ENCODE data around the gene RORC.
"Not testable (repeated sequence)": the region's sequence is repeated elsewhere in the genome, so short reads cannot be mapped to it uniquely, and the experiment has no call there.

RORC gene

GRCh38 chr1:151803915-151804314, 27.7 kb downstream of the RORC start:
- no peak for DNase-seq

GRCh38 chr1:151803164-151803563, 28.4 kb downstream of the RORC start:
- DNase-seq: no peak

DNA sequence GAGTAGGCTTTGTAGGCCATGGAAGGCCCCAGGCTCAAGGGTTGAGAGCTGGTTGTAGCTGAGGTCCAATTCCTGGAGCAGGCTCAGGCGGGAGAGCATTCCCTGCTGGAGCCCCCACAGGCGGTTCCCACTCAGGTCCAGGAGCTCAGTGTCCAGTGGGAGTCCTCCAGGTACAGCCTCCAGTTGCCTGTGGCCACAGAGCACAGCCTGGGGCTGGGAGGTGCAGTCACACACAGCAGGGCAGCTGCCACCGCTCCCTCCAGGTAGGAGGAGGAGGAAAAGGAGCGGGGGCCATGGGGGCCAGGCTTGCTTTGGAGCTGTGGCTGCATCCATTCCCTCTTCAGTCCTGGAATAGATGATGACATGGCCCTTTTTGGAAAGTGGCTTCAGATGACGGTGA, 29.2 kb downstream of the RORC start:
- DNase-seq: no peak

DNA sequence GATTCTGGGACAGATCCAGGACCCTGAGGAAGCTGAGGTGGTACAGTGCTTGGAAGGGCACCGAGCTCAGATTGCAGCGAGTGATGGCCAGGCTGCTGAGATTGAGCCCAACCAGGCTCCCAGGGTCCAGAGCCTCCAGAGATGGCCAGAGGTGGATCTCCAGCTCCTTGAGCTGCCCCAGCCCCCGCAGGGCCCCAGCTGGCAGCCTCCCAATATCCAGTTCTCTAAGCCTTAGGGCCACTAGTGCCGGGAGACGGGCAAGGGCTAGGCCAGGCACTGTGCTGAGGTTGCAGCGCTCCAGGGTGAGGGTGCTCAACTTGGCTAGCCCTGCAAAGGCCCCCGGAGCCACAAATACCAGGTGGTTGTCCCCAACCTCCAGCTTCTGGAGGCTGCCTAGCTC, 29.8 kb downstream of the RORC start:
- no peak for DNase-seq

DNA sequence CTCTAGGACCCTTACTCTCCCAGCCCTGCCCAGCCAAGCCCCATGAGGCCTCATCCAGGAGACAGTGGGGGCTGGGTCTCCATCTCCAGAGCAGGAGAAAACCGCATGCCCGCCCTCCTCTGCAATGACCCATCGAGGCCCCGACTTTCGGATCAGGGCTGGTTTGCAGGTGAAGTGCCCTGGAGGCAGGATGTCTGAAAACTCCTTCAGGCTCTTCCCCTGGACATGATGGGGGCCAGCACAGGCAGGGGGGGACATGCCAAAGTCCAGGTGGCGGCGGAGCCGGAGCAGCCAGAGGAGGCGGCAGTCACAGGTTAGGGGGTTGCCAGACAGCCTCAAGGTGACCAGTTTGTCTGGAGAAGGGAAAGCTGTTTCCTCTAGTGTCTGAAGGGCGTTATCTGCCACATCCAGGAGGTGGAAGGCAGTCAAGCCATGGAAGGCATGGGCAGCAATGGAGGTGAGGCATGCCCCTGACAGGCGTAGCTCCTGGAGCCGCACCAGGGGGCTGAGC, 30.2 kb downstream of the RORC start:
- DNase-seq: no peak

DNA sequence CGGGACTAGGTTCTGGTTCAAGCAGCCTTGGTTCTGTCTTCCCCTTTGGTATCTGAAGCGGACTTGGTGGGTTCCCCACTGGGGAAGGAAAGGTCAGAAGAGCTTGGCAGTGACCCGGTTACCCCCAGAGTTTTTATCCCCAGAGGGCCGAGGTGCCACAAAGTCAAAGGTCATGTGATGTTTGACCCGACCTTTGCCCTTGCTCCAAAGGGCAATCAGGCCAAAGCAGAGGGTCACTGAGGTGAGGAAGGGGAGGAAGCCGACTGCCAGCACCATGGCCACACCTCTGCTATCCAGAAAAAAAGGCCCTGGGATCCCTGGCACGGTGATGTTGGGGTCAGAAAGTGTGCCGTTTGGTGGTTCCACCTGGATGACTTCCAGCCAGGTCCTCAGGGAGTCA, 30.8 kb downstream of the RORC start:
- DNase-seq: no peak

DNA sequence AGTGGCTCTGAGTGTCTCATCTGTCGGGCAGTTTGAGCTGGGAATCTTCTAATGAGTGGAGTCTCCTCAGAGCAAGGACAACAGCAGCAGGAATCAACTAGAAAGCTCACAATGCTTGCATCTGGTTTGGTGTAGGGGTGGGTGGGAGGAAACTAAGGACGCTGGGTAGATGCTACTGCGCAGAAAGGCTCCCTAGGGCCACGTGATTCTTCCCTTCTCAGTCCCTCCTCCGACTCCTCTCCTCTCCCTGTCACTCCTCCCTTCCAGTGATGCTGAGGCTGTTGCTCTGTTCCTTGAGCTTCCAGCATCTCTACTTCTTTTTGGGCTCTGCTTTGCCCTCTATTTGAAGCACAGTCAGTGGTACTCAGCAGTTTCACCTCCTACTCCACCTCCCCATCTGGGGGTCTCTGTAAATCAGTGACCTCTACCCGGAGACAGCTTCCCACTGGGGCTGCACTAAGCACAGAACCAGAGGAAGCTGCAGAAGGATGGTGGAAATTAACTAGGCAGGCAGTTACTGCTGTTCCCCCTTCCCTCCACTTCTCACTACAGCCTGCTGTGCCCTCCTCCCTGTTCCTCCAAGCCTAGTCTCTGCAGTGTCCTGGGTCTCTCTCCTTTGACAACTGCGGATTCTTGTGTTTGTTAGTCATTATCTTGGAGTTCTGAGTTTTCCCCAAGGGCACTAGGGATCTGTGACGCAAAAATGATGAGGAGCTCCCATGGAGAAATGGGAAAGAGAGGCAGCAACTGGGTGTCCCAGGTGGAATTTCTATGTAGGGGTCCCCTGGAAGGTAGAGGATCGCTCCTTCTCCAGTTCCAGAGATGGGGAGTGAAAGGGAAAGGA, 32.2 kb downstream of the RORC start:
- no peak for DNase-seq

- DNase-seq: no peak
These were observed 33.0 kb downstream of the RORC start for GRCh38 chr1:151798571-151798970.

GRCh38 chr1:151790940-151791651, 40.5 kb downstream of the RORC start:
- DNase-seq: peak; percentile 37

DNA sequence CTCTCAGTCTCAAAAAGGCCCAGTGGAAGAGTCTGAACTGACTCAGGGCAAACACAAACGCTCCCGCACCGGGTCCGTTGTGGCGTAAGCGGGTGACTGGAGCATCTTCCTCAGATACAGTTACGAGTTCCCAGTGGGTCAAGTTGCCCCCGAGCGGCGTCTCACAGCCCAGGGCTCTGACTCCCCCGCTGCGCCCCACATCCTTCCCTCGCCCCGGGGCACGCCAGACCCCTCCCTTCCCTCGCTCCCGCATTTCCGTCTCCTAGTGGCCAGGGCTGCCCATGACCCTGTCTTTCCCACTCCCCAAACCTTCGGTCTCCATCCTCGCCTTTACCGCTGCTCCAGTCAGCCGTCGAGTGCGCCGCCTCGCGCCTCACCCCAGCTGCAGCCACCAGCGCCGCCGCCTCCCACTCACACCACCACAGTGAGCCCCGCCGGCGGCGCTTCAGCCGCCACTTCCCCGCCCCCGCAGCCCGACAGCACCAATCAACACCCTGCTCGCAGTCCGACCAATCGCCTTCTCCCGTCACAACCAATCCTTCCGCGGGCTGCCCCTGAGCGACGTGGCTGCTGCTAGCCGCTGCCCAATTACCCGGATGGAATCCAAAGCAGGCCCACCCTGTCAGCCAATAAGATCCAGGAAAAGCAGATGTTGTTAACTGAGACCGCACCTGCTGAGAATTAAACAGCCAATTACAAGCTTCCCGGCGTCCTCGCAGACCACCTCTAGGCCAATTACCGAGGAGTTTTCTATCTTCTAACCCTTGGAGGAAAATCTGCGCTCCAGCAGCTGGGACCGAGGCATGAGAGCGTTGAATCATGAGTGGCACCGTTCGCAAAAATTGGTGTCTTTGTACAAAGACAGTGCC, 41.3 kb downstream of the RORC start, which contains the start of gene TDRKH:
Gene TDRKH (minus strand): TSS at position 430 of the 869 bp plus-strand sequence. CDS start 7,478 bp downstream, outside the sequence.
- peak; percentile 99 for DNase-seq

DNA sequence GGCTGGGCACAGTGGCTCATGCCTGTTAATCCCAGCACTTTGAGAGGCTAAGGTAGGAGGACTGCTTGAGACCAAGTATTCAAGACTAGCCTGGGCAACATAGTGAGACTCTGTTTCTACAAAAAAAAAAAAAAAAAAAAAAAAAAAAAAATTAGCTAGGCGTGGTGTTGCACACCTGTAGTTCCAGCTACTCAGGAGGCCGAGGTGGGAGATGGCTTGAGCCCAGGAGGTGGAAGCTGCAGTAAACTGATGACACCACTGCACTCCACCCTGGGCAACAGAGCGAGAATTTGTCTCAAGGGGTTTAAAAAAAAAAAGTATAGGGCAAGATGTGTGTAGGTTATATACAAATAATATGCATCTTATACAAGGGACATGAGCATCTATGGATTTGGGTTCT, 43.9 kb downstream of the RORC start:
- no peak for DNase-seq

- DNase-seq: no peak
These were observed 47.8 kb downstream of the RORC start for GRCh38 chr1:151783796-151784195.

DNA sequence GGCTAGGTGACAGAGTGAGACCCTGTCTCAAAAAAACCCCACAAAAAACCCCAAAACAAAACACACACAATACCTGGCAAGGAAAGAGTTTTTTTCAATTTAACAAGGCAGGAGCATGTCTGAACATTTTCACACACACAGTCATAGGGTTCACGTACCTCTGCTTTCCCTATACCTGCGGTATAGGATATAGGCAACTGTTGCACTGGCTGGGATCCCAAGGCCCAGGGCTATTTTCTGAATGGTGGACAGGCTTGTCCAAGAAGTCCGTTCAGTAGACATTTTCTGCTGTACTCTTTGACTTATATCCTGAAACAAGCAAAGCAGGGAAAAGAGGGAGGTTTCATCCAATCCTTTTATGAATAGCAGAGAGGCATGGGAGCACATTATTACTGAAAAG, 48.9 kb downstream of the RORC start:
- no peak for DNase-seq

GRCh38 chr1:151782026-151782425, 49.6 kb downstream of the RORC start:
- not testable (repeated sequence) for DNase-seq

- DNase-seq: not testable (repeated sequence)
These were observed 50.9 kb downstream of the RORC start for GRCh38 chr1:151780736-151781135.

DNA sequence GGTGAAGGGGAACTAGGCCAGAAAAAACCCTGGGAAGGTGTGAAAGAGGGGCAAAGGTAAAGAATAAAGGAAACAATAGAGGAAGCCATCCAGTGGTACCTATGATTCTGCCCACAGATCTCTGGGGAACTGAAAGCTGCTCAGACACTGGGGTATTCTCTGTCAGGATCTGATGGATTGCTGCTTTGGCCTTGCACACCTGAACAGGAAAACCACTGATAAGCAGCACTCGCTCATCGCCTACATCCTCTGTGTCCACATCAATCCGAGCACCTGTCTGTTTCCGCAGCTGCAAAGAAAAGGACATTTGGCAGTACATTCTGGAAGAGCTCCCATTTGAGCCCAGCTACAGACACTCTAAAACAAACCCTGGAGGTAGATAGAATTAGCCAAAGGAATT, 51.8 kb downstream of the RORC start:
- no peak for DNase-seq

DNA sequence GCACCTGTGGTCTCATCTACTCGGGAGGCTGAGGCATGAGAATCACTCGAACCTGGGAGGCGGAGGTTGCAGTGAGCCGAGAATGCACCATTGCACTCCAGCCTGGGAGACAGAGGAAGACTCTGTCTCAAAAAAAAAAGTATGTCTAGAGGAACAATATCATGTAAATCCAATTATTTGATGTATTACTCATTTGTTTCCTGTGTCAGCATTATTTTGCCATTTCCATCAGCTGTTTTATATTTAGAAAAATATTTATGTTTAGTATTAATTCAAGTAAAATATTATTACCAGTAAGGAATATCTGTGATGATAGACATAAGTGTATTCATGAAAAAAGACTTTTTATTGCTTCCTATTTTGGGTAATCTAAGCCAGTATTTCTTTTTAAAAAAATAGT, 54.3 kb downstream of the RORC start:
- no peak for DNase-seq

DNA sequence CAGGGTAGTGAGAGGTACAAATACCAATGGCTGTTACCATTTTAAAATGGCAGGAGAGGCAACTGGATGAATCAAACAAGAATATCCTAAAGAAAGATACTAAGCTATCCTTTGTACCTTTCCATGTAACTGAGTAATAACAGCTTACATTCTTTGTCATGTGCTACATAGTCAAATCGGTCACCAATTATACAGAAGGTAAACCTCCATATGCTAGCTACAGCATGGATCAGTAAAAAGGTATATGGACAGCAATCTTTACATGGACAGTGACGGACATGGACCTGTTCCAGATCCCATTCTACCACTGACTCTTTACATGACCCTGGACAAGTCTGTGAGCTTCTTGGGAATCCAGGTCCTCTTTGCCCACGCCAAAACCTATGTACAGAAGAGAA, 54.9 kb downstream of the RORC start:
- DNase-seq: no peak

DNA sequence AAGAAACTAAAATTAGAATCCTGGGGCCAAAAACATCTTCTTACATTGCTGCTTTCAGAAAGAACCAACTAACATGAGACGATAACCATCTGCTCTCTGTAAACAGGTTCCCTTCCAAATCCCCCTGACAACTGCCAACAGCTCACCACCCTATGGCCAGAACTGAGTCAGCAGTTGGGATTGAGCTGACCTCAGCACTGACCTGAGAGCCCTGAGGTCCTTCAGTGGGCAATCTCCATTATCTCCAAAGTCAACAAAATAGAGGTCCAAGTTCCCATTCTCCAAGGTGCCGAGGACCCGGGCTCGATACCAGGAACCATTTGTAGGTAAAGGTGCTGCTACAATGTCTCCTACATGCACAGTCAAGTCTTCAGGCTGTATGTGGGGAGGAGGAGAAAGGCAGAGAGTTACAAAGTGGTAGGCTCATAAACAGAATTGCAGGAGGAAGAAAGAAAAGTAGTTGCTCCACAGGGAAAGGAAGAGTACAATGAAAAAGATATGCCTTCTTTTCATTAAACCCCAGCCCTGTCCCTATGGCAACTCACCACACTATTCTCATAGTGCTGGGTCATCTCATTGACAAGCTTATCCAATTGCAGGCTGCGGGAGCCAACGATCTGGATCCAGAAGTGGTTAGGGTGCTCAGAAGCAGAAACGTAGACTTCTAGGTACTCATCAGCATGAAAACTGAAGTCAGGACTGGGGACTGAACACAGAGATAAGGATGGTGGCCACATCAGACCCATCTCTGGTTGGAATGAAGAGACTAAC, 55.5 kb downstream of the RORC start:
- peak; percentile 27 for DNase-seq

GRCh38 chr1:151774256-151774922, 57.2 kb downstream of the RORC start:
- DNase-seq: peak; percentile 84

- DNase-seq: no peak
These were observed 57.9 kb downstream of the RORC start for GRCh38 chr1:151773702-151774101.

- not testable (repeated sequence) for DNase-seq
These were observed 62.3 kb downstream of the RORC start for GRCh38 chr1:151769270-151769669.

Data from hematopoietic multipotent progenitor cell treated with erythropoietin and hydrocortisone succinate and interleukin-3 and kit ligand, for 6 days (in vitro differentiated cells).